ENCODE measurements around the gene FAM98C. TPM values are rescaled to one million over a fixed set of nuclear protein-coding genes. Genes with fewer than 3 reads are reported as not detected.

The FAM98C gene
- polyA plus RNA-seq, 1 donor (not counting 4 experiments of a cell fraction or from before 2014, with no cell fraction given) = 5.8 TPM

DNA sequence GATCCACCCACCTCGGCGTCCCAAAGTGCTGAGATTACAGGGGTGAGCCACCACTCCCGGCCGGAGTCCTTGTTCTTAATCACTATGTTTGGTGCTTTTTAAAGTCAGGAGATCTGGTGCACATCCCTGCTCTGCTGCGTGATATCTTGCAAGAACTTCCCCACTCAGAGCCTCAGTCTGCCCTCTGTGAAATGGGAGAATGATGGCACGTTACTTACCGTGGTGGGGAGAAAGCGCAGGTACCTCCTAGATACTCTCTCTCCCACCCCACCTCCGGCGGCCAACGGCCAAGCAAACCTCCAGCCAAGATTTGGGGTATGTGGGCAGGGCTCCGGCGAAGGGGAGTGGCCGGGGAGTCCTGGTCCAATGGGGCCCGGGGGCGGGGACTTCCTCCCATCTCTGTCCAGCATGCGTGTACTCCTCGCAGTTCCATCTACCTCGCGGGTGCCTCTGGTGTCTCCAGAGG is 30.4 kb downstream of the FAM98C start, which contains the start of gene RYR1:
TSS of gene RYR1 (plus strand) at position 424 of the 466 bp plus-strand sequence. CDS start 139 bp downstream, outside the sequence.
- dilution Hi-C loops (cut with MboI; ENCODE audit: extremely low pct_ligation_motif_present, low sequenced_read_pairs) = no loop called here
- Histone ChIP-seq H3K36me3 (ENCODE audit: control insufficient read depth in 2 of 2, extremely low read depth in 1 of 2, insufficient read depth in 2 of 2, low read length in 2 of 2) (no peaks in the 10 kb centered on the region), H3K4me3 (ENCODE audit: control insufficient read depth in 2 of 3, extremely low read depth in 1 of 3, insufficient read depth in 2 of 3, low read depth in 1 of 3, low read length in 3 of 3) (no peak within 1 kb of the TSS), H3K9me1 (ENCODE audit: control insufficient read depth, extremely low read depth, insufficient read depth, low read length) (no peaks in the 10 kb centered on the region), H3K27ac (ENCODE audit: control insufficient read depth, insufficient read depth, low read length) (no peak within 1 kb of the TSS), H3K79me2 (ENCODE audit: control insufficient read depth, insufficient read depth, low read length) (no peaks in the 10 kb centered on the region), H4K20me1 (ENCODE audit: control insufficient read depth, extremely low read depth, insufficient read depth, low read length) (no peaks in the 10 kb centered on the region), H3K4me1 (ENCODE audit: control insufficient read depth, extremely low read depth, insufficient read depth, low read length) (no peaks in the 10 kb centered on the region), H3K9me3 (ENCODE audit: control insufficient read depth, low read depth, low read length) (no peaks in the 10 kb centered on the region), H3K27me3 (ENCODE audit: control insufficient read depth, extremely low read depth, insufficient read depth, low read length) (peaks cover 14% of the 10 kb centered on the region), H3K9ac (ENCODE audit: control insufficient read depth, extremely low read depth, insufficient read depth, low read length) (no peak within 1 kb of the TSS), H2AFZ (ENCODE audit: control insufficient read depth, low read length) (no peak within 1 kb of the TSS), H3K4me2 (ENCODE audit: control insufficient read depth, extremely low read depth, insufficient read depth, low read depth, low read length) (peak within 1 kb of the TSS; percentile 16)
- TF ChIP-seq, protein P1, sequence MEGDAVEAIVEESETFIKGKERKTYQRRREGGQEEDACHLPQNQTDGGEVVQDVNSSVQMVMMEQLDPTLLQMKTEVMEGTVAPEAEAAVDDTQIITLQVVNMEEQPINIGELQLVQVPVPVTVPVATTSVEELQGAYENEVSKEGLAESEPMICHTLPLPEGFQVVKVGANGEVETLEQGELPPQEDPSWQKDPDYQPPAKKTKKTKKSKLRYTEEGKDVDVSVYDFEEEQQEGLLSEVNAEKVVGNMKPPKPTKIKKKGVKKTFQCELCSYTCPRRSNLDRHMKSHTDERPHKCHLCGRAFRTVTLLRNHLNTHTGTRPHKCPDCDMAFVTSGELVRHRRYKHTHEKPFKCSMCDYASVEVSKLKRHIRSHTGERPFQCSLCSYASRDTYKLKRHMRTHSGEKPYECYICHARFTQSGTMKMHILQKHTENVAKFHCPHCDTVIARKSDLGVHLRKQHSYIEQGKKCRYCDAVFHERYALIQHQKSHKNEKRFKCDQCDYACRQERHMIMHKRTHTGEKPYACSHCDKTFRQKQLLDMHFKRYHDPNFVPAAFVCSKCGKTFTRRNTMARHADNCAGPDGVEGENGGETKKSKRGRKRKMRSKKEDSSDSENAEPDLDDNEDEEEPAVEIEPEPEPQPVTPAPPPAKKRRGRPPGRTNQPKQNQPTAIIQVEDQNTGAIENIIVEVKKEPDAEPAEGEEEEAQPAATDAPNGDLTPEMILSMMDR (optimal IDR thresholded peaks at IDR 0.05 in 1 of 3, IDR thresholded peaks at IDR 0.05 in 1 of 3, conservative IDR thresholded peaks at IDR 0.05 in 1 of 3; ENCODE audit: extremely low read depth in 1 of 3, insufficient read depth in 2 of 3, low read length in 3 of 3) = no peak
- no peak for TF ChIP-seq EZH2 (IDR thresholded peaks at IDR 0.05; ENCODE audit: low read length)
- DNase-seq (ENCODE audit: low read depth, low spot score) (no peak), FAIRE-seq (no peak)

- H3K9me1 ChIP-seq (ENCODE audit: control insufficient read depth, extremely low read depth, insufficient read depth, low read length) = no peaks in the 10 kb centered on the region
- H3K9ac ChIP-seq (ENCODE audit: control insufficient read depth, extremely low read depth, insufficient read depth, low read length) = no peak overlapping the region
- no peaks in the 10 kb centered on the region for H3K9me3 ChIP-seq (ENCODE audit: control insufficient read depth, low read depth, low read length)
- no peaks in the 10 kb centered on the region for H4K20me1 ChIP-seq (ENCODE audit: control insufficient read depth, extremely low read depth, insufficient read depth, low read length)
- H3K4me1 ChIP-seq (ENCODE audit: control insufficient read depth, extremely low read depth, insufficient read depth, low read length) = no peaks in the 10 kb centered on the region
- no peak overlapping the region for H3K4me2 ChIP-seq (ENCODE audit: control insufficient read depth, extremely low read depth, insufficient read depth, low read depth, low read length)
- TF ChIP-seq, protein P1 (optimal IDR thresholded peaks at IDR 0.05 in 1 of 3, IDR thresholded peaks at IDR 0.05 in 1 of 3, conservative IDR thresholded peaks at IDR 0.05 in 1 of 3; ENCODE audit: extremely low read depth in 1 of 3, insufficient read depth in 2 of 3, low read length in 3 of 3) = no peak
- no peak for TF ChIP-seq EZH2 (IDR thresholded peaks at IDR 0.05; ENCODE audit: low read length)
- no peak overlapping the region for H3K27ac ChIP-seq (ENCODE audit: control insufficient read depth, insufficient read depth, low read length)
- no peak for DNase-seq (ENCODE audit: low read depth, low spot score)
- H3K4me3 ChIP-seq (ENCODE audit: control insufficient read depth in 2 of 3, extremely low read depth in 1 of 3, insufficient read depth in 2 of 3, low read depth in 1 of 3, low read length in 3 of 3) = no peak overlapping the region
- no peak for FAIRE-seq
- peaks cover 14% of the 10 kb centered on the region for H3K27me3 ChIP-seq (ENCODE audit: control insufficient read depth, extremely low read depth, insufficient read depth, low read length)
- no peak overlapping the region for H2AFZ ChIP-seq (ENCODE audit: control insufficient read depth, low read length)
- dilution Hi-C loops (cut with MboI; ENCODE audit: extremely low pct_ligation_motif_present, low sequenced_read_pairs) = no loop called here
- H3K79me2 ChIP-seq (ENCODE audit: control insufficient read depth, insufficient read depth, low read length) = no peaks in the 10 kb centered on the region
- H3K36me3 ChIP-seq (ENCODE audit: control insufficient read depth in 2 of 2, extremely low read depth in 1 of 2, insufficient read depth in 2 of 2, low read length in 2 of 2) = no peaks in the 10 kb centered on the region
Observed at GRCh38 chr19:38434549-38435051, 31.7 kb downstream of the FAM98C start.

All from keratinocyte (primary cell).